GM19452 (cell line): ENCODE results near the gene STARD7.
"Not testable (repeated sequence)": the region's sequence is repeated elsewhere in the genome, so short reads cannot be mapped to it uniquely, and the experiment has no call there.

Source experiments
- ATAC-seq: cut with Tn5 transposase; IDR thresholded peaks from one replicate; pipeline ENCODE4 v1.9.1; 2021; ENCODE audit not compliant: unreplicated experiment

STARD7 gene

GRCh38 chr2:96150007-96150640 lies 58.5 kb downstream of the STARD7 start:
- ATAC-seq: no peak

- peak; percentile 43 for ATAC-seq
Observed at GRCh38 chr2:96148410-96149217, 60.0 kb downstream of the STARD7 start.

GRCh38 chr2:96147593-96148201 lies 60.9 kb downstream of the STARD7 start:
- ATAC-seq: no peak

- no peak for ATAC-seq
Observed at GRCh38 chr2:96146881-96147592, 61.6 kb downstream of the STARD7 start.

- ATAC-seq: peak; percentile 33
Observed at GRCh38 chr2:96146153-96146880, 62.3 kb downstream of the STARD7 start.

GRCh38 chr2:96145848-96146152 lies 62.8 kb downstream of the STARD7 start:
- no peak for ATAC-seq

- peak; percentile 48 for ATAC-seq
Observed at GRCh38 chr2:96145036-96145847, 63.4 kb downstream of the STARD7 start, which contains the start of gene DUSP2. Gene DUSP2, minus strand, starts transcription at chr2:96145440. Its CDS starts 86 bp downstream, at chr2:96145354.

- ATAC-seq: no peak
Observed at GRCh38 chr2:96144481-96145035, 64.1 kb downstream of the STARD7 start.

- ATAC-seq: no peak
Observed at GRCh38 chr2:96143848-96144480, 64.7 kb downstream of the STARD7 start.

GRCh38 chr2:96143231-96143847 lies 65.3 kb downstream of the STARD7 start:
- no peak for ATAC-seq

- ATAC-seq: no peak
Observed at GRCh38 chr2:96142217-96143113, 66.2 kb downstream of the STARD7 start.

- not testable (repeated sequence) for ATAC-seq
Observed at GRCh38 chr2:96141624-96141967, 67.0 kb downstream of the STARD7 start.

- ATAC-seq: no peak
Observed at GRCh38 chr2:96140941-96141623, 67.5 kb downstream of the STARD7 start.

- ATAC-seq: no peak
Observed at GRCh38 chr2:96139181-96139758, 69.4 kb downstream of the STARD7 start.

GRCh38 chr2:96138179-96139145 lies 70.2 kb downstream of the STARD7 start, which contains the start of gene ASTL:
Gene ASTL, minus strand, starts transcription at chr2:96138502. Its CDS starts 66 bp downstream, at chr2:96138436.
- ATAC-seq: no peak
